H1 (cell line): ENCODE measurements around the gene ZNF277. TPM values are rescaled to one million over a fixed set of nuclear protein-coding genes. Genes with fewer than 3 reads are reported as not detected.

Source experiments
- ASH2L ChIP-seq: fragments of 200-600, 300-600 bp; sonication (generic); IDR thresholded peaks from one replicate; pipeline ENCODE4 v1.7.1; 2017; ENCODE audit warnings: low read length
- ATF2 ChIP-seq: IDR thresholded peaks from 2 replicates; pipeline ENCODE4 v1.6.1; 2012; ENCODE audit warnings: low read length, inconsistent platforms
- CTCF ChIP-seq, 3 experiments: IDR thresholded peaks; 1 replicate in 2 of 3; 2 replicates in 1 of 3; pipeline versions ENCODE4 v1.5.1 to v1.6.1; 2011; ENCODE audit warnings: low read length in 3 of 3, mild to moderate bottlenecking in 3 of 3, inconsistent platforms in 2 of 3, low read depth in 1 of 3, moderate library complexity in 1 of 3; ENCODE audit not compliant: insufficient read depth in 1 of 3; ENCODE audit errors: control extremely low read depth in 1 of 3
- GABPA ChIP-seq: IDR thresholded peaks from 2 replicates; pipeline ENCODE4 v1.6.1; 2011; ENCODE audit warnings: mild to moderate bottlenecking, low read length, moderate library complexity, borderline replicate concordance; ENCODE audit not compliant: insufficient read depth
- POLR2AphosphoS5 ChIP-seq: IDR thresholded peaks from 2 replicates; pipeline ENCODE4 v1.6.1; 2011; ENCODE audit warnings: low read depth, low read length
- polyA plus RNA-seq, 7 experiments: library from polyadenylated mRNA; depleted of rRNA in 3 of 7; stranded (reverse) in 5 of 7; unstranded in 2 of 7; fragments of >200 nt in 5 of 7; fragments of 200-250 nt in 2 of 7; gene quantifications; 1 replicate in 5 of 7; 2 replicates in 1 of 7; 4 replicates in 1 of 7; pipeline versions ENCODE4 v1.2.1 to v1.2.3, GENCODE V29; 2011 to 2013; ENCODE audit warnings: missing spikeins in 2 of 7, mixed read lengths in 2 of 7
- total RNA-seq: library from RNA; stranded (reverse); fragmentation: NEBNext Ultra II Directional; extraction: Animal tissue kit (Norgen Biotek cat#: 25700); gene quantifications from 2 replicates; pipeline ENCODE4 v1.2.1, GENCODE V29; 2021

Gene ZNF277
- total and polyA plus RNA-seq, 2 of the 8 experiments (the other 6 are each of a cell fraction or from before 2014, with no cell fraction given) = 5.1 to 21.7 TPM

GRCh38 chr7:112263519-112263918 is 57.0 kb downstream of the ZNF277 start (continued):
- no peak for TF ChIP-seq ATF2
- TF ChIP-seq GABPA = no peak
- no peak for TF ChIP-seq POLR2AphosphoS5
- no peak for TF ChIP-seq CTCF (IDR thresholded peaks at IDR 0.05; ENCODE audit: control extremely low read depth in 1 of 3, insufficient read depth in 1 of 3, low read depth in 1 of 3, low read length in 3 of 3)
- no peak for TF ChIP-seq ASH2L
